CD4-positive, alpha-beta T cell treated with Interleukin-2 at 100 ng/mL for 4 hours (primary cell): ENCODE results near the gene ESYT2.
A peak's percentile ranks its signal among the peaks of the same experiment; 100 is the strongest.

Experiments used
- DNase-seq: peaks from one replicate; pipeline ENCODE4 v3.0.0-alpha.2; 2020; ENCODE audit warnings: low spot score

The ESYT2 gene

GRCh38 chr7:158763454-158764033 is 65.8 kb downstream of the ESYT2 start:
- no peak for DNase-seq

- no peak for DNase-seq
These were observed 67.4 kb downstream of the ESYT2 start for GRCh38 chr7:158761945-158762344.

- peak; percentile 30 for DNase-seq
These were observed 68.4 kb downstream of the ESYT2 start for GRCh38 chr7:158760936-158761335.

- DNase-seq: no peak
These were observed 68.9 kb downstream of the ESYT2 start for GRCh38 chr7:158760445-158760764.

- DNase-seq: no peak
These were observed 69.4 kb downstream of the ESYT2 start for GRCh38 chr7:158759749-158760444.

GRCh38 chr7:158759245-158759614 is 70.1 kb downstream of the ESYT2 start:
- DNase-seq: no peak

- DNase-seq: no peak
These were observed 70.6 kb downstream of the ESYT2 start for GRCh38 chr7:158758586-158759244.

GRCh38 chr7:158757404-158757989 is 71.8 kb downstream of the ESYT2 start:
- no peak for DNase-seq

- DNase-seq: no peak
These were observed 74.4 kb downstream of the ESYT2 start for GRCh38 chr7:158754746-158755444.

GRCh38 chr7:158753900-158754299 is 75.4 kb downstream of the ESYT2 start:
- DNase-seq: no peak

GRCh38 chr7:158751751-158752150 is 77.6 kb downstream of the ESYT2 start:
- DNase-seq: no peak

- no peak for DNase-seq
These were observed 78.1 kb downstream of the ESYT2 start for GRCh38 chr7:158751199-158751598.

- DNase-seq: no peak
These were observed 78.6 kb downstream of the ESYT2 start for GRCh38 chr7:158750702-158751101.

- DNase-seq: no peak
These were observed 79.9 kb downstream of the ESYT2 start for GRCh38 chr7:158749396-158749795.

GRCh38 chr7:158748335-158748734 is 81.0 kb downstream of the ESYT2 start:
- DNase-seq: no peak

- DNase-seq: no peak
These were observed 81.9 kb downstream of the ESYT2 start for GRCh38 chr7:158747408-158747807.

GRCh38 chr7:158746957-158747356 is 82.4 kb downstream of the ESYT2 start:
- no peak for DNase-seq

- DNase-seq: no peak
These were observed 84.1 kb downstream of the ESYT2 start for GRCh38 chr7:158745057-158745715.

- DNase-seq: no peak
These were observed 85.2 kb downstream of the ESYT2 start for GRCh38 chr7:158744070-158744469.

- DNase-seq: no peak
These were observed 86.1 kb downstream of the ESYT2 start for GRCh38 chr7:158743219-158743618.

- DNase-seq: no peak
These were observed 87.1 kb downstream of the ESYT2 start for GRCh38 chr7:158742065-158742821.
